Gastroesophageal sphincter (tissue), 3 donors: ENCODE measurements around the gene UROD.

Experiments
- POLR2A ChIP-seq, 2 donors: fragments of 450-650 bp; IDR thresholded peaks; one replicate each; pipeline ENCODE4 v1.6.1; 2017; ENCODE audit warnings: antibody characterized with exemption in 2 of 2, mild to moderate bottlenecking in 2 of 2, moderate library complexity in 1 of 2
- POLR2AphosphoS5 ChIP-seq: sonication (generic); formaldehyde crosslinking; IDR thresholded peaks from one replicate; pipeline ENCODE4 v1.6.1; 2017; ENCODE audit warnings: antibody characterized with exemption
- TF ChIP-seq, protein P1 (sequence below), 4 experiments: fragments of 200-600 bp in 2 of 4; fragments of 450-650 bp in 2 of 4; sonication (generic) in 1 of 4; IDR thresholded peaks; one replicate each; pipeline ENCODE4 v1.5.1; 2017 to 2019; ENCODE audit warnings: antibody characterized with exemption in 4 of 4, mild to moderate bottlenecking in 2 of 4, moderate library complexity in 2 of 4

DNA sequence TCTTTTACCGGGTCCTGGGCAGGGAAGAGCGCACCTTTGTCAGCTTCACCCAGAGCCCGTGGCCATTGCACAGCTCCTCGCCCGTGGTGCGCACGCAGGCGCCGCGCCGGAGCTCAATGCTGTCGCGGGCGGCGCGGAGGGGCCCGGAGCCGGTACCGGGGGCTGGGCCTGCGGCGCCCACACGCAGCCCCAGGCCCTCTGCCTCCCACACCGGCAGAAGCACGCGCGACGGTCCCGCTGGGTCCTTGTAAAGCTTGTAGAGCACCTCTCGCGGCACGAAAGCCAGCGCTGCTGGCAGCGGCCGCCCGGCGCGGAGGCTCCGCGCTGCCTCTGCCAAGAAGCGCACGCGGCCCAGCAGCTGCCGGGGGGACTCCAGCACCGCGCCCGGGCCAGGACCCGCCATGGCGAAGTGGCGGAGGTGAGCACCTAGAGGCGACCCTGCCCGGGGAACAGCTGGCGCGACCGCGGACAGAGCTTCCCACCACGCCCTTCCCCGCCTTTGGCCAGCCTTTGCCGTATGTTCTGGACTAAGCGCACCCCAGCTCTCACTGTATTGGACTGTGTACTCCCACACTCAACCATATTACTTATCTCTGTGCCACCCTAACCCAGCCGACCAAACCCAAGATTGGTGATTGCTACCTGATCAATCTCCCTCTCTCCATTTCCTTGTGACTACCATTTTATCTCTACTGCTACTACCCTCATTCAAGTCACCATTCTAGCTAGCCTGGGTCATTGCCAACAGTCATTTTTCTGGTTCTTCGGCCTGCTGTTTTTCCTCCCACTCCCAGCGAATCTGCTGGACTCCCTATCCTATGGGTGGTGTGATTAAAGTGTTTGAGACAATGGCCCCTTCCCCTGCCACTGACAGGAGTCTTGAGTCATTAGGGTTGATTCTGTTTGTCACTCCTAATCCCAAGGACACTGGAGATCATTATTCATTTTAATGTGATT lies 921 bp upstream of the UROD start, which contains the start of gene HECTD3:
- TF ChIP-seq, protein P1, sequence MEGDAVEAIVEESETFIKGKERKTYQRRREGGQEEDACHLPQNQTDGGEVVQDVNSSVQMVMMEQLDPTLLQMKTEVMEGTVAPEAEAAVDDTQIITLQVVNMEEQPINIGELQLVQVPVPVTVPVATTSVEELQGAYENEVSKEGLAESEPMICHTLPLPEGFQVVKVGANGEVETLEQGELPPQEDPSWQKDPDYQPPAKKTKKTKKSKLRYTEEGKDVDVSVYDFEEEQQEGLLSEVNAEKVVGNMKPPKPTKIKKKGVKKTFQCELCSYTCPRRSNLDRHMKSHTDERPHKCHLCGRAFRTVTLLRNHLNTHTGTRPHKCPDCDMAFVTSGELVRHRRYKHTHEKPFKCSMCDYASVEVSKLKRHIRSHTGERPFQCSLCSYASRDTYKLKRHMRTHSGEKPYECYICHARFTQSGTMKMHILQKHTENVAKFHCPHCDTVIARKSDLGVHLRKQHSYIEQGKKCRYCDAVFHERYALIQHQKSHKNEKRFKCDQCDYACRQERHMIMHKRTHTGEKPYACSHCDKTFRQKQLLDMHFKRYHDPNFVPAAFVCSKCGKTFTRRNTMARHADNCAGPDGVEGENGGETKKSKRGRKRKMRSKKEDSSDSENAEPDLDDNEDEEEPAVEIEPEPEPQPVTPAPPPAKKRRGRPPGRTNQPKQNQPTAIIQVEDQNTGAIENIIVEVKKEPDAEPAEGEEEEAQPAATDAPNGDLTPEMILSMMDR (IDR thresholded peaks at IDR 0.05) = peak in 2 of 4 experiments; percentile 4 to 28
- peak; percentile 58 to 63 for TF ChIP-seq POLR2A (IDR thresholded peaks at IDR 0.05)
- peak; percentile 50 for TF ChIP-seq POLR2AphosphoS5
